Measurements from ENCODE around the gene IL4I1. TPM values are rescaled to one million over a fixed set of nuclear protein-coding genes. Genes with fewer than 3 reads are reported as not detected.

Gene IL4I1, protein sequence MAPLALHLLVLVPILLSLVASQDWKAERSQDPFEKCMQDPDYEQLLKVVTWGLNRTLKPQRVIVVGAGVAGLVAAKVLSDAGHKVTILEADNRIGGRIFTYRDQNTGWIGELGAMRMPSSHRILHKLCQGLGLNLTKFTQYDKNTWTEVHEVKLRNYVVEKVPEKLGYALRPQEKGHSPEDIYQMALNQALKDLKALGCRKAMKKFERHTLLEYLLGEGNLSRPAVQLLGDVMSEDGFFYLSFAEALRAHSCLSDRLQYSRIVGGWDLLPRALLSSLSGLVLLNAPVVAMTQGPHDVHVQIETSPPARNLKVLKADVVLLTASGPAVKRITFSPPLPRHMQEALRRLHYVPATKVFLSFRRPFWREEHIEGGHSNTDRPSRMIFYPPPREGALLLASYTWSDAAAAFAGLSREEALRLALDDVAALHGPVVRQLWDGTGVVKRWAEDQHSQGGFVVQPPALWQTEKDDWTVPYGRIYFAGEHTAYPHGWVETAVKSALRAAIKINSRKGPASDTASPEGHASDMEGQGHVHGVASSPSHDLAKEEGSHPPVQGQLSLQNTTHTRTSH
- polyA plus RNA-seq (2012; rRNA removed): 0.35 and 0.50 TPM in 2 replicates
- 0.27 and 0.31 TPM in 2 replicates for polyA plus RNA-seq (2012; cell fraction: cytosol; rRNA removed)
- polyA plus RNA-seq (2012; cell fraction: nucleus; rRNA removed): 0.76 and 0.97 TPM in 2 replicates

DNA sequence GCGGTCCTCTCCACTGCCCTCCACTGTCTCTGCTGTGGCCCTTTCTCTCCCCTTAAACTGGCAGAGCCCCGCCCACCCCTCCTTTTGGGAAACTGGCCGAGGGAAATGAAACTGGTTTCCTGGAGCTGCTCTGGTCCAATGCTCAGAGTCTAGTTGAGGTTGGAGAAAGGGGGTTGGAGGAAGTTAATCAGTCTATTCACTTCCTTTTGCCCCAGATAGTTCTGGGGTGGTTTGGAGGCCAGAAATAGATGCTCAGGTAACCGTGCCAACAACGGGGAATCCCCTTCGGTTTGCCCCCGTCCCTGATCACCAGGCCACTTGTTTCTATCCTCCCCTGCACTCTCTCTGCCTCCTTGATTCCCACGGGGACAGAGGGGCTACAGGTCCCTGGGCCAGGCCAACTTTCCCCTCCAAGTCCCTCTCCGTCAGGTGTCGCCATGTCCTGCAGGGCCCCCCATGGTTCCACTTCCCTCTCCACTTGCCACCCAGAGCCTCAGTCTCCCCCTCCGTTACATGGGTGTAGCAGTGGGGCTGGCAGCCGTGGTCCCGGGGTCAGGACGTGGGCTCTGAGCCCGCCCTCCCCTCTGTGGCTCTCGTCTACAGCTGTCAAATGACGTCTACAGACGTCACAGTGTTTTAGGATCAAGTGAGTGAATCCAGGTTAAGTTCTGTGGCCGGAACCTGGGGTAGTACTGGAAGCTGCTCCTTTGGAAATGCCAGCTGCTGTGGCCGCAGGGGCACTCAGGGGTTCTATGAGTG is at the start of gene IL4I1:
TSS of gene IL4I1 (minus strand) at position 25 of the 759 bp plus-strand sequence. CDS start 727 bp downstream, outside the sequence.
- H2AFZ ChIP-seq (ENCODE audit: low read depth): no peak within 1 kb of the TSS; the same call in 1 of the 2 replicates
- no peaks in the 10 kb centered on the region for H3K9me3 ChIP-seq
- DNase-seq: no peak
- no peak within 1 kb of the TSS for H3K27ac ChIP-seq (ENCODE audit: low read depth in 2 of 2, low read length in 1 of 2)
- no peaks in the 10 kb centered on the region for H3K9me2 ChIP-seq
- 73% methylated on average over 17 of the region's 20 CpGs for WGBS (ENCODE audit: low lambda C conversion rate)
- CTCF ChIA-PET: no interaction called here
- POLR2A ChIA-PET: no interaction called here
- H3K4me1 ChIP-seq (ENCODE audit: control insufficient read depth in 1 of 2, insufficient read depth in 2 of 2, low read depth in 1 of 2, low read length in 1 of 2): no peaks in the 10 kb centered on the region; a peak in 2 of 4 replicates
- no peak within 1 kb of the TSS for H3K4me2 ChIP-seq
- TF ChIP-seq, protein P1, sequence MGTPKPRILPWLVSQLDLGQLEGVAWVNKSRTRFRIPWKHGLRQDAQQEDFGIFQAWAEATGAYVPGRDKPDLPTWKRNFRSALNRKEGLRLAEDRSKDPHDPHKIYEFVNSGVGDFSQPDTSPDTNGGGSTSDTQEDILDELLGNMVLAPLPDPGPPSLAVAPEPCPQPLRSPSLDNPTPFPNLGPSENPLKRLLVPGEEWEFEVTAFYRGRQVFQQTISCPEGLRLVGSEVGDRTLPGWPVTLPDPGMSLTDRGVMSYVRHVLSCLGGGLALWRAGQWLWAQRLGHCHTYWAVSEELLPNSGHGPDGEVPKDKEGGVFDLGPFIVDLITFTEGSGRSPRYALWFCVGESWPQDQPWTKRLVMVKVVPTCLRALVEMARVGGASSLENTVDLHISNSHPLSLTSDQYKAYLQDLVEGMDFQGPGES (IDR thresholded peaks at IDR 0.05; ENCODE audit: low read depth, low read length): no peak
- TF ChIP-seq EZH2phosphoT487 (IDR thresholded peaks at IDR 0.05; ENCODE audit: borderline replicate concordance, low read depth) (no peak), FOSL2 (IDR thresholded peaks at IDR 0.05; ENCODE audit: borderline replicate concordance, low read depth) (no peak), POLR2AphosphoS5 (IDR thresholded peaks at IDR 0.05; ENCODE audit: low read depth, low read length) (no peak), JUND (IDR thresholded peaks at IDR 0.05) (no peak), FOXM1 (IDR thresholded peaks at IDR 0.05; ENCODE audit: low read depth) (no peak), RAD21 (IDR thresholded peaks at IDR 0.05; ENCODE audit: low read length) (no peak), EP300 (IDR thresholded peaks at IDR 0.05; ENCODE audit: borderline replicate concordance in 1 of 2, low read depth in 1 of 2, low read length in 1 of 2) (no peak), CHD2 (IDR thresholded peaks at IDR 0.05; ENCODE audit: low read length, partially characterized antibody) (no peak), TCF12 (IDR thresholded peaks at IDR 0.05) (no peak), YY1 (IDR thresholded peaks at IDR 0.05; ENCODE audit: low read depth) (no peak), TAF1 (IDR thresholded peaks at IDR 0.05; ENCODE audit: borderline replicate concordance, low read depth, low read length) (no peak), GATA2 (CRISPR knock-in tag; IDR thresholded peaks at IDR 0.05) (no peak)
- TF ChIP-seq, protein P2, sequence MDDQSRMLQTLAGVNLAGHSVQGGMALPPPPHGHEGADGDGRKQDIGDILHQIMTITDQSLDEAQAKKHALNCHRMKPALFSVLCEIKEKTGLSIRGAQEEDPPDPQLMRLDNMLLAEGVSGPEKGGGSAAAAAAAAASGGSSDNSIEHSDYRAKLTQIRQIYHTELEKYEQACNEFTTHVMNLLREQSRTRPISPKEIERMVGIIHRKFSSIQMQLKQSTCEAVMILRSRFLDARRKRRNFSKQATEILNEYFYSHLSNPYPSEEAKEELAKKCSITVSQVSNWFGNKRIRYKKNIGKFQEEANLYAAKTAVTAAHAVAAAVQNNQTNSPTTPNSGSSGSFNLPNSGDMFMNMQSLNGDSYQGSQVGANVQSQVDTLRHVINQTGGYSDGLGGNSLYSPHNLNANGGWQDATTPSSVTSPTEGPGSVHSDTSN (IDR thresholded peaks at IDR 0.05): no peak
- TF ChIP-seq, protein P3, sequence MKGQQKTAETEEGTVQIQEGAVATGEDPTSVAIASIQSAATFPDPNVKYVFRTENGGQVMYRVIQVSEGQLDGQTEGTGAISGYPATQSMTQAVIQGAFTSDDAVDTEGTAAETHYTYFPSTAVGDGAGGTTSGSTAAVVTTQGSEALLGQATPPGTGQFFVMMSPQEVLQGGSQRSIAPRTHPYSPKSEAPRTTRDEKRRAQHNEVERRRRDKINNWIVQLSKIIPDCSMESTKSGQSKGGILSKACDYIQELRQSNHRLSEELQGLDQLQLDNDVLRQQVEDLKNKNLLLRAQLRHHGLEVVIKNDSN (IDR thresholded peaks at IDR 0.05; ENCODE audit: borderline replicate concordance, low read depth): no peak
- TF ChIP-seq, protein P4, sequence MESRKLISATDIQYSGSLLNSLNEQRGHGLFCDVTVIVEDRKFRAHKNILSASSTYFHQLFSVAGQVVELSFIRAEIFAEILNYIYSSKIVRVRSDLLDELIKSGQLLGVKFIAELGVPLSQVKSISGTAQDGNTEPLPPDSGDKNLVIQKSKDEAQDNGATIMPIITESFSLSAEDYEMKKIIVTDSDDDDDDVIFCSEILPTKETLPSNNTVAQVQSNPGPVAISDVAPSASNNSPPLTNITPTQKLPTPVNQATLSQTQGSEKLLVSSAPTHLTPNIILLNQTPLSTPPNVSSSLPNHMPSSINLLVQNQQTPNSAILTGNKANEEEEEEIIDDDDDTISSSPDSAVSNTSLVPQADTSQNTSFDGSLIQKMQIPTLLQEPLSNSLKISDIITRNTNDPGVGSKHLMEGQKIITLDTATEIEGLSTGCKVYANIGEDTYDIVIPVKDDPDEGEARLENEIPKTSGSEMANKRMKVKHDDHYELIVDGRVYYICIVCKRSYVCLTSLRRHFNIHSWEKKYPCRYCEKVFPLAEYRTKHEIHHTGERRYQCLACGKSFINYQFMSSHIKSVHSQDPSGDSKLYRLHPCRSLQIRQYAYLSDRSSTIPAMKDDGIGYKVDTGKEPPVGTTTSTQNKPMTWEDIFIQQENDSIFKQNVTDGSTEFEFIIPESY (IDR thresholded peaks at IDR 0.05; ENCODE audit: borderline replicate concordance, low read depth): no peak
- TF ChIP-seq, protein P5, sequence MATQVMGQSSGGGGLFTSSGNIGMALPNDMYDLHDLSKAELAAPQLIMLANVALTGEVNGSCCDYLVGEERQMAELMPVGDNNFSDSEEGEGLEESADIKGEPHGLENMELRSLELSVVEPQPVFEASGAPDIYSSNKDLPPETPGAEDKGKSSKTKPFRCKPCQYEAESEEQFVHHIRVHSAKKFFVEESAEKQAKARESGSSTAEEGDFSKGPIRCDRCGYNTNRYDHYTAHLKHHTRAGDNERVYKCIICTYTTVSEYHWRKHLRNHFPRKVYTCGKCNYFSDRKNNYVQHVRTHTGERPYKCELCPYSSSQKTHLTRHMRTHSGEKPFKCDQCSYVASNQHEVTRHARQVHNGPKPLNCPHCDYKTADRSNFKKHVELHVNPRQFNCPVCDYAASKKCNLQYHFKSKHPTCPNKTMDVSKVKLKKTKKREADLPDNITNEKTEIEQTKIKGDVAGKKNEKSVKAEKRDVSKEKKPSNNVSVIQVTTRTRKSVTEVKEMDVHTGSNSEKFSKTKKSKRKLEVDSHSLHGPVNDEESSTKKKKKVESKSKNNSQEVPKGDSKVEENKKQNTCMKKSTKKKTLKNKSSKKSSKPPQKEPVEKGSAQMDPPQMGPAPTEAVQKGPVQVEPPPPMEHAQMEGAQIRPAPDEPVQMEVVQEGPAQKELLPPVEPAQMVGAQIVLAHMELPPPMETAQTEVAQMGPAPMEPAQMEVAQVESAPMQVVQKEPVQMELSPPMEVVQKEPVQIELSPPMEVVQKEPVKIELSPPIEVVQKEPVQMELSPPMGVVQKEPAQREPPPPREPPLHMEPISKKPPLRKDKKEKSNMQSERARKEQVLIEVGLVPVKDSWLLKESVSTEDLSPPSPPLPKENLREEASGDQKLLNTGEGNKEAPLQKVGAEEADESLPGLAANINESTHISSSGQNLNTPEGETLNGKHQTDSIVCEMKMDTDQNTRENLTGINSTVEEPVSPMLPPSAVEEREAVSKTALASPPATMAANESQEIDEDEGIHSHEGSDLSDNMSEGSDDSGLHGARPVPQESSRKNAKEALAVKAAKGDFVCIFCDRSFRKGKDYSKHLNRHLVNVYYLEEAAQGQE (IDR thresholded peaks at IDR 0.05; ENCODE audit: low read depth, low read length): no peak
- H3K9ac ChIP-seq: no peak within 1 kb of the TSS
- no peaks in the 10 kb centered on the region for H4K20me1 ChIP-seq (ENCODE audit: insufficient read depth)
- H3K27me3 ChIP-seq (ENCODE audit: insufficient read depth): no peaks in the 10 kb centered on the region
- no peaks in the 10 kb centered on the region for H3F3A ChIP-seq (replicated peaks; ENCODE audit: insufficient read depth)
- H3K79me2 ChIP-seq (ENCODE audit: insufficient read depth): no peaks in the 10 kb centered on the region
- no peaks in the 10 kb centered on the region for H3K36me3 ChIP-seq (replicated peaks in 1 of 2; ENCODE audit: control insufficient read depth in 1 of 2, insufficient read depth in 2 of 2, low read length in 1 of 2)
- H3K4me3 ChIP-seq (ENCODE audit: low read depth in 2 of 2, low read length in 1 of 2): no peak within 1 kb of the TSS
